UCSD-AML1 (cell line): ENCODE measurements around the gene KIF1B.

Experiments
- DNase-seq: peaks from one replicate; lab custom pipeline; 2025; ENCODE audit not compliant: unreplicated experiment; lab: John Stamatoyannopoulos, UW

Gene KIF1B

GRCh38 chr1:10326251-10326650, 115.9 kb downstream of the KIF1B start:
- DNase-seq: no peak

GRCh38 chr1:10328180-10328963, 118.0 kb downstream of the KIF1B start:
- DNase-seq: no peak

GRCh38 chr1:10337436-10337835, 127.1 kb downstream of the KIF1B start:
- DNase-seq: no peak

- peak; percentile 44 for DNase-seq
Observed at GRCh38 chr1:10338047-10338446, 127.7 kb downstream of the KIF1B start.

GRCh38 chr1:10338611-10339010, 128.2 kb downstream of the KIF1B start:
- DNase-seq: no peak

GRCh38 chr1:10339036-10339567, 128.7 kb downstream of the KIF1B start:
- no peak for DNase-seq

- no peak for DNase-seq
Observed at GRCh38 chr1:10339815-10340214, 129.4 kb downstream of the KIF1B start.

- no peak for DNase-seq
Observed at GRCh38 chr1:10340930-10341590, 130.7 kb downstream of the KIF1B start.

- no peak for DNase-seq
Observed at GRCh38 chr1:10347109-10347508, 136.7 kb downstream of the KIF1B start.

- no peak for DNase-seq
Observed at GRCh38 chr1:10353282-10353681, 142.9 kb downstream of the KIF1B start.

- DNase-seq: no peak
Observed at GRCh38 chr1:10353693-10354092, 143.3 kb downstream of the KIF1B start.

- DNase-seq: no peak
Observed at GRCh38 chr1:10360045-10360444, 149.7 kb downstream of the KIF1B start.

GRCh38 chr1:10361515-10361914, 151.1 kb downstream of the KIF1B start:
- no peak for DNase-seq

GRCh38 chr1:10368194-10368593, 157.8 kb downstream of the KIF1B start:
- no peak for DNase-seq

GRCh38 chr1:10374442-10374860, 164.1 kb downstream of the KIF1B start:
- no peak for DNase-seq

GRCh38 chr1:10377365-10378029, 167.1 kb downstream of the KIF1B start:
- peak; percentile 53 for DNase-seq

GRCh38 chr1:10378081-10378841, 167.9 kb downstream of the KIF1B start:
- DNase-seq: peak; percentile 36

- no peak for DNase-seq
Observed at GRCh38 chr1:10379101-10379620, 168.8 kb downstream of the KIF1B start.

- DNase-seq: no peak
Observed at GRCh38 chr1:10379676-10380075, 169.3 kb downstream of the KIF1B start.

- DNase-seq: no peak
Observed at GRCh38 chr1:10380594-10381275, 170.4 kb downstream of the KIF1B start.
